GM11168 (cell line): ENCODE measurements around the gene TXNRD2.

ENCODE experiments used
- in situ Hi-C: fragments of 300-500 bp; cut with MboI; formaldehyde crosslinking; loops from one replicate; pipeline ENCODE4 v1.12.0; 2022; ENCODE audit warnings: low sequenced_read_pairs; ENCODE audit not compliant: unreplicated experiment

TXNRD2 gene

GRCh38 chr22:19853058-19853878 lies 88.3 kb downstream of the TXNRD2 start:
- in situ Hi-C loops = no loop called here

- in situ Hi-C loops = no loop called here
Observed at GRCh38 chr22:19852177-19852781, 89.3 kb downstream of the TXNRD2 start.

- in situ Hi-C loops = no loop called here
Observed at GRCh38 chr22:19851291-19852176, 90.1 kb downstream of the TXNRD2 start.

GRCh38 chr22:19850763-19851109 lies 90.9 kb downstream of the TXNRD2 start:
- in situ Hi-C loops = no loop called here

GRCh38 chr22:19849835-19850762 lies 91.5 kb downstream of the TXNRD2 start:
- in situ Hi-C loops = no loop called here

GRCh38 chr22:19848298-19849224 lies 93.1 kb downstream of the TXNRD2 start:
- in situ Hi-C loops = no loop called here

GRCh38 chr22:19847345-19847632 lies 94.3 kb downstream of the TXNRD2 start:
- in situ Hi-C loops = no loop called here

GRCh38 chr22:19846620-19847344 lies 94.8 kb downstream of the TXNRD2 start:
- in situ Hi-C loops = no loop called here

GRCh38 chr22:19845054-19845722 lies 96.4 kb downstream of the TXNRD2 start:
- in situ Hi-C loops = no loop called here

GRCh38 chr22:19844377-19845053 lies 97.1 kb downstream of the TXNRD2 start:
- in situ Hi-C loops = no loop called here

- in situ Hi-C loops = no loop called here
Observed at GRCh38 chr22:19843857-19844376, 97.7 kb downstream of the TXNRD2 start.

- in situ Hi-C loops = no loop called here
Observed at GRCh38 chr22:19843107-19843856, 98.3 kb downstream of the TXNRD2 start.

GRCh38 chr22:19842393-19843106 lies 99.1 kb downstream of the TXNRD2 start:
- in situ Hi-C loops = no loop called here

- in situ Hi-C loops = no loop called here
Observed at GRCh38 chr22:19841641-19842392, 99.8 kb downstream of the TXNRD2 start.

GRCh38 chr22:19840955-19841640 lies 100.5 kb downstream of the TXNRD2 start:
- in situ Hi-C loops = no loop called here
